Activated CD8-positive, alpha-beta memory T cell treated with anti-CD3 and anti-CD28 coated beads for 24 hours (primary cell): Measurements from ENCODE around the gene CCM2L.
"Not testable (repeated sequence)": the region's sequence is repeated elsewhere in the genome, so short reads cannot be mapped to it uniquely, and the experiment has no call there.

Source experiments
- DNase-seq: peaks from one replicate; pipeline ENCODE4 v3.0.0-alpha.2; 2020

CCM2L gene

GRCh38 chr20:32031007-32031958, 21.0 kb downstream of the CCM2L start:
- peak; percentile 86 for DNase-seq

DNA sequence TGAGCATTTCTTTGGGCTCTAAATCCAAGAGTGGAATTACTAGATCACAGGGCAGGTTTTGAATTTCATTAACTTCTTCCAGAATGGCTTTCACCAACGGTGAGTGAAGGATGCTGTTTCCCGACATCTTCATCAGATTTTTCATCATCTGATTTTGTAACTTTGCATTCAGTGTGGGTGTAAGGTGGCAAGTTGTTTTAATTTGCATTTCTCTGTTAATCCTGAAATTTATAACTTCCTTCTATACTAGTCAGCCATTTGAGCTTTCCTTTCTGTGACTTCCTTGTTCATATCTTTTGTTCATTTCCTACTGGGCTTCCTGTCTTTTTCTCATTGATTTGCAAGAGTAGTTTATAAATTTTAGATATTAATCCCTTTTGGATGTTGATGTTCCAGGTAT, 23.1 kb downstream of the CCM2L start:
- DNase-seq: no peak

DNA sequence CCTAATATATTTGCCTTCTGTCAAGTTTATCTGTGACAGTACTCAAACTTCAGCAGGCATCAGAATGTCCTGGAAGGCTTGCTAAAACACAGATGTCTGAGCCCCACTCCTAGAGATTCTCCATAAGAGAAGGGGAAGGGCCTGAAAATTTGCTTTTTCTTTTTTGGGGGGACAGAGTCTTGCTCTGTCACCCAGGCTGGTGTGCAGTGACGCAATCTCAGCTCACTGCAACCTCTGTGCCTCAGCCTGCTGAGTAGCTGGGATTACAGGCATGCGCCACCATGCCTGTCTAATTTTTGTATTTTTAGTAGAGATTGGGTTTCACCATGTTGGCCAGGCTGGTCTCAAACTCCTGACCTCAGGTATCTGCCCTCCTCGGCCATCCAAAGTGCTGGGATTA, 23.5 kb downstream of the CCM2L start:
- not testable (repeated sequence) for DNase-seq

DNA sequence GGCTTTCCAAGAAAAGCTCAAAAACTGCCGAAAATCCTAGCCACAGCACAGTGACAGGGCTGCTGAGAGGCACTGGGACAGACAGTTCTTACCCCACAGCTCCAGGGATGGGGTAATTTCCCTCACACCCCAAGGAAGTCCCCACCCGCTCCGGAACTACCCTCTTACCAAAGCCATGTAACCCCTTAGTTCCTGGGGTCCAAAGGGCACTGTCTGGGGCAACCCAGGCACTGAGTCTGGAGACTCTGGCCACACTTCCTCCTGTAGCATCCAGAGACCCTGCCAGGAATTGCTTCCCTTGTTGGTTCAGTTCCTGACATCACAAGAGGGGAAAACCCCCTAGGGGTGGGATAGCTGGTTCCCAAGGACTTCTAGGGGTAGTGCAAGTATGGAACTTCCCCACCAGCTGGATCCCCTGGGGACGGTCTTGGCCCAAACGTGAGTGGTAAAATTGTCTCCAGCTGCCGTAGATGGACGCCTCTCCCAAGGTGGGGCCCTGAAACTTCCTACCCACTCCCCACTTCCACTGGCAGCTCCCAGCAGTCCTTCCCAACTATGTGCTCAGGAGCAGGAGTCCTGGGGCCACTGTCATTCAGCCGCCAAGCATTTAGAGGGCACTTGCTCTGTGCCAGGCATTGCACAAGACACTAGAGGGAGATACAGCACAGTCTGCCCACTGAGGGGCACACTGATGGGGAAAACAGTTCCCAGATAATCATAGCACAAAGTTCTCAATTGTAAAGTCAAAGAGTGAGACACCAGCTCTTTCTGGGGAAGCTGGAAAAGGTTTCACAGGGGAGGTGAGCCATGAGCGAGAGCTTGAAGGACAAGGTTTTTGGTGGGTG, 24.6 kb downstream of the CCM2L start:
- DNase-seq: no peak

DNA sequence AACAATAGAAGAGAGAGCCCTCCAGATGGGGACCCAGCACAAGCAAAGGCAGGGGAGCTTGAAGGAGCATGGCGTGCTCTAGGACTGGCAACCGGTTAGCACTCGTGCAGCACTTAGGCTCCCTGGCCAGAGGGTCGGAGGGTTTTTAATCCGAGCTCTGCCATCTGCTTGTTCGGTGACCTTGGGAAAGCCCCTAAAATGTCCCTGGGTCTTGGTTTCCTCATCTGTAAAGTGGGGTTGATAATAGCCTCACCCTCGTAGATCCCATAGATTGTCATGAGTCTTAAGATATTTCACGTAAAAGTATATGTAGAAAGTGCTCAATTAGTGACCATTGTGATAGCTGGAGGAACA, 25.2 kb downstream of the CCM2L start:
- no peak for DNase-seq

DNA sequence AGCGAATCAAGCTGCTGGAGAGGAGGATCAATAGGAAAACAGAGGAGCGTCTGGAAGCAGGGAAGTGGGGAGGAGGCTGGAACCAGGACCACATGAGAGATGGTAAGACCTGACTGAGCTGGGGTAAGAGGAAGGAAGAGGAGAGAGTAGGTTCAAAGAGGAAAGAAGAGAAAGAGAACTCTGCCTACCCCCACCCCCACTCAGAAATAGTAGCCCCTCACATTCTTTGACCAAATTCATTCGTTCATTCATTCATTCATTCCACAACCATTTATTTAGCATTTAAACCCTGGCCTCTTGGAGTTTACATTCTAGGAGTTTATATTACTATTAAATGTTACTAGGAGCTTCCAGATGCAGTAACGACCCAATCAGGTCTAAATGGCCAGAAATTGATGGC, 26.0 kb downstream of the CCM2L start:
- no peak for DNase-seq

- no peak for DNase-seq
Measured at GRCh38 chr20:32036716-32037485, 26.7 kb downstream of the CCM2L start.

GRCh38 chr20:32037929-32038328, 27.7 kb downstream of the CCM2L start:
- DNase-seq: no peak

- DNase-seq: no peak
Measured at GRCh38 chr20:32040142-32040953, 30.1 kb downstream of the CCM2L start.

DNA sequence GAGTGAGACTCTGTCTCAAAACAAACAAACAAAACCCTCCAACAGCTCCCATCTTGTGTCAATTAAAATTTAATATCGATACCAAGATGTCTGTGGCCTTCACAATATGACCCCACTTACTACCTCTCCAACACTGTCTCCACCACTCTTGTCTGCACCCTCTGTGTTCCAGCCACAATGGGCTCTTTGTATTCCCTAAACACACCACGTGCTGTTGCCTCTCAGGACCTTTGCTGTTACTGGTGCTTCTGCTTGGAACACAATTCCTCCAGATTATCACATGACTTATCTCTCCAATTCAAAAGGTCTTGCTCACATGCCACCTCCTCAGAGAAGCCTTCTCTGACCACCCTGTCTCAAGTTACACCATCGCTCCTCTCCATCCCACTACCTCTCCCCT, 35.8 kb downstream of the CCM2L start:
- DNase-seq: no peak

GRCh38 chr20:32050324-32050841, 40.1 kb downstream of the CCM2L start:
- DNase-seq: no peak

GRCh38 chr20:32050851-32051556, 40.8 kb downstream of the CCM2L start:
- no peak for DNase-seq

DNA sequence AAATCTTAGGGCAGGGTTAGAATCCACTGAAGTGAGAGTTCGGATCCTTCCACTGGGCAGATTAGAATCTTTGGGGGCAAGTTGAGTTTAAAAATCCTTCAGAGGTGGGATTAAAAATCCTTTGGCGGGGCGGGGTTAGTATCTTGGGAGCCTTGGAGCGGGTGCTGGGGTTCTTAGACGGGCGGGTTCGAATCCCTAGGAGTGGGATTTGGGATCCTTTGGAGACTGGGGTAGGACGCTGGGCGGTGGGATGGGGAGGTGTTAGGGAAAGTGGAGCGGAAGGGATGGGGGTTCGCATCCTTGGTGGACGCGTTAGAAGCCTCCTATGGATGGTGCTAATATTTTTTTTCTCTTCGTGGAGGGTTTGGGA, 41.5 kb downstream of the CCM2L start:
- DNase-seq: no peak

DNA sequence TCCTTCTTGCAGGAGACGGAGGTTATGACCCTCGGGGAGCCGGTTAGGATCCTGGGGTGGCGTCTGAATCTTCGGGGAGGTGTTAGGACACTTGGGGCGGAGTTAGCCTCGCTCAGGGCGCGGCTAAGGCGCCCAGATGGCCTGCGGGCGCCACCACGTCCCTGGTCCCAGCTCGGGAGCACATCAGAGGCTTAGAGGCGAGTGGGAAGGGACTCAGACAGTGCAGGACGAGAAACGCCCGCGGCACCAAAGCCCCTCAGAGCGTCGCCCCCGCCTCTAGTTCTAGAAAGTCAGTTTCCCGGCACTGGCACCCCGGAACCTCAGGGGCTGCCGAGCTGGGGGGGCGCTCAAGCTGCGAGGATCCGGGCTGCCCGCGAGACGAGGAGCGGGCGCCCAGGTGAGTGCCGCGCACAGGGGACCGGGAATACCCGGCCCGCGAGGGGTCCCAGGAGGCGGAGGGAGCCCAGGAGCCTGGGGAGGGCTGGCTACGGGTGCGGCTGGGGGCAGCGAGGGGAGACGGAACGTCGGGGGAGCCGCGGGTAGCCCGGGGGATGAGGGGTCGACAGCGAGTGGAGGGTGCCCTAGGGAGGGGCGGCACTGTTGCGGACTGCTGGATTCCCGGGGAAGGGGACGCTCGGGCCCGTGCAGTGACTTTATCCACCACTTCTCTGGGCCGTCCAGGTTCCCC, 42.0 kb downstream of the CCM2L start, which contains the start of gene HCK:
Gene HCK (plus strand): TSS at position 153 of the 688 bp plus-strand sequence.
- no peak for DNase-seq

DNA sequence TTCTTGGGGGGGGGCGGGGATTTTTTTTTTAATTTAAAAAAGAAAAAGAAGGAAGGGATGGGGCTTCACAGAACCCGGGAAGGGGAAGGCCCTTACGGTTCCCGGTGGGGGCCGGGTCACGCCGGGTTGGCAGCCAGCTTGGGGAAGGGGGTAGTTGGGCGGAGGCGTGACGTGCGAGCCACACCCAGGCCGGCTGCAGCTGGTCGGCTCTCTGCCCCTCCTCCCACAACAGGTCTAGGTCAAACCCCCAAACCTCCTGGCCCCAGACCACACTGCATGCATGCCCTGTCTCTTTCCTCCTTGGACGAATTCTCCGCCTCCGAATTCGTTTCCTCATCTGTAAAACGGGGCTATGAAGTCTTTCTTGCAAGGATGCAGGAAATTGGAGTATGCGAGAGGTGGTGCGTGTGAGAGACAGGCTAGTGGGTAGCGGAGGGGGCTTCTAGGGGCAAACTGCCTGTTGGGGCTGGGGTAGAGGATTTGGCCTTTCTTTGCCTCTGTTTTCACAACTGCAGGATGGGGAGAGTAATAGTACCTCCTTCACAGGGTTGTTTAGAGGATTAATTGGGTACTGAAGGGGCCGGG, 42.6 kb downstream of the CCM2L start:
- no peak for DNase-seq

GRCh38 chr20:32053648-32054047, 43.4 kb downstream of the CCM2L start:
- no peak for DNase-seq

GRCh38 chr20:32056708-32057483, 46.7 kb downstream of the CCM2L start:
- no peak for DNase-seq

DNA sequence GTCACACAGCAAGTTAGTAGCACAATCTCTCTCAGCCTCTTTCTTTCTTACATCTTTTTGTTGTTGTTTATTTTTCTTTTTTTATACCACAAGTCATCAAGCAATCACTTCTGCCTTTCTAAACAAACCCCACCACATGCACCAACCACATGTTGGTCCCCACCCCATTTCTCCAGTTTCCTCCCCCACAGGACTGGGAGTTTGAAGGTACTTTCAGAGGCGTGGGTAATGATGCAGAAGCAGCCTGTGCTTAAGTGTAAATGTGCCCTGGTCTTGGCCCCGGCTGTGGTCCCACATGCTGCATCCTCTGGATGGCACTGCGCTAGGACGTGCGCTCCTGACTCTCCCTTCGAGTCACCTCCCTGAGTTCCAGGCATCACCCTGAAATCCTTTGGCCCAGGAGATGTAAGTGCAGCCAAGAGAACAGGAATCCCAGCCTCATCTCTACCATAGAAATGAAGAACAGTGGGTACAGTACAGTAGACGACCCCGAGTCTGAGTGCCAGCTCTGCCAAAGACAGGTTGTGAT, 47.5 kb downstream of the CCM2L start:
- DNase-seq: no peak

- no peak for DNase-seq
Measured at GRCh38 chr20:32059189-32059588, 49.0 kb downstream of the CCM2L start.
